Panc1 (cell line): ENCODE measurements around the gene TTC23L. TPM values are rescaled to one million over a fixed set of nuclear protein-coding genes. Genes with fewer than 3 reads are reported as not detected.

Source experiments
- ATAC-seq: fragments of 200-7000 bp; cut with Tn5 transposase; 2 replicates; pipeline ENCODE4 v1.9.1; 2020; ENCODE audit warnings: mild to moderate bottlenecking, moderate library complexity
- BruUV-seq: library from RNA; stranded (reverse); fragments of 400-500 nt; replicated peaks from 2 replicates; lab custom pipeline; 2021; lab: Mats Ljungman, UMichigan
- CTCF ChIA-PET: fragments of 300-600 bp; sonication (Branson Sonifier 250); formaldehyde crosslinking; loops from one replicate; lab custom pipeline; 2022; ENCODE audit warnings: antibody characterized with exemption; lab: Charles Lee
- POLR2A ChIA-PET: fragments of 300-600 bp; sonication (Branson Sonifier 250); formaldehyde crosslinking; loops from one replicate; lab custom pipeline; 2022; ENCODE audit warnings: antibody characterized with exemption; lab: Charles Lee
- DNase-seq: peaks from one replicate; pipeline ENCODE4 v3.0.0-alpha.2; 2010; ENCODE audit warnings: low read depth, low spot score
- H3K27ac ChIP-seq: 2 replicates; pipeline ENCODE4 v1.5.1; 2011; ENCODE audit warnings: mild to moderate bottlenecking, low read length, inconsistent platforms
- H3K27me3 ChIP-seq: fragments of 200-500 bp; sonication (Bioruptor generic); 2 replicates; pipeline ENCODE4 v1.6.0; 2014; ENCODE audit warnings: low read length, inconsistent platforms; ENCODE audit not compliant: control insufficient read depth, insufficient read depth
- H3K36me3 ChIP-seq: fragments of 200-500 bp; sonication (Bioruptor generic); 2 replicates; pipeline ENCODE4 v1.5.1; 2014; ENCODE audit warnings: inconsistent platforms, mild to moderate bottlenecking, low read length, moderate library complexity; ENCODE audit not compliant: control insufficient read depth, insufficient read depth
- H3K4me1 ChIP-seq: 2 replicates; pipeline ENCODE4 v1.5.1; 2011; ENCODE audit warnings: inconsistent platforms, mild to moderate bottlenecking, low read length, moderate library complexity; ENCODE audit not compliant: control insufficient read depth, insufficient read depth
- H3K4me3 ChIP-seq, 2 experiments: 2 replicates each; pipeline ENCODE4 v1.5.1; 2011 to 2012; ENCODE audit warnings: low read depth in 2 of 2, low read length in 2 of 2, mild to moderate bottlenecking in 2 of 2, inconsistent platforms in 1 of 2, moderate library complexity in 1 of 2
- H3K9me3 ChIP-seq: fragments of 200-500 bp; sonication (Bioruptor generic); 2 replicates; pipeline ENCODE4 v1.5.1; 2014; ENCODE audit warnings: low read depth, mild to moderate bottlenecking, inconsistent platforms, low read length, moderate library complexity; ENCODE audit not compliant: control insufficient read depth, insufficient read depth
- CTCF ChIP-seq: fragments of 450-650 bp; IDR thresholded peaks from 2 replicates; pipeline ENCODE4 v1.5.1; 2017; ENCODE audit warnings: mild to moderate bottlenecking
- POLR2AphosphoS5 ChIP-seq: IDR thresholded peaks from 2 replicates; pipeline ENCODE4 v1.6.1; 2012; ENCODE audit warnings: mild to moderate bottlenecking, low read depth, low read length, moderate library complexity
- REST ChIP-seq, 2 experiments: IDR thresholded peaks; 2 replicates each; pipeline ENCODE4 v1.6.1; 2011 to 2012; ENCODE audit warnings: low read depth in 2 of 2, control low read depth in 1 of 2, low read length in 1 of 2, mild to moderate bottlenecking in 1 of 2, moderate library complexity in 1 of 2; ENCODE audit not compliant: insufficient read depth in 1 of 2
- SIN3A ChIP-seq: IDR thresholded peaks from 2 replicates; pipeline ENCODE4 v1.6.1; 2012; ENCODE audit warnings: low read depth, mild to moderate bottlenecking, low read length, moderate library complexity, borderline replicate concordance; ENCODE audit not compliant: insufficient read depth
- TCF7L2 ChIP-seq: IDR thresholded peaks from 2 replicates; pipeline ENCODE4 v1.6.1; 2011; ENCODE audit warnings: mild to moderate bottlenecking, low read depth, low read length, inconsistent platforms
- in situ Hi-C: cut with HindIII; loops from 2 replicates; pipeline ENCODE4 v1.10.0; 2016; ENCODE audit warnings: low sequenced_read_pairs, low pct_unique_long_range_greater_than_20kb
- intact Hi-C: fragments of 100-400 bp; cut with micrococcal nuclease; formaldehyde crosslinking; loops from one replicate; pipeline ENCODE4 v1.10.0; 2022; ENCODE audit not compliant: unreplicated experiment
- total RNA-seq: library from RNA; stranded (reverse); gene quantifications from one replicate; pipeline ENCODE4 v1.2.1, GENCODE V29; 2021; ENCODE audit not compliant: unreplicated experiment

The TTC23L gene
- total RNA-seq, 1 experiment from 2014 or later: not detected

GRCh38 chr5:34854459-34855174, 15.7 kb downstream of the TTC23L start:
- no peaks in the 10 kb centered on the region for H3K9me3 ChIP-seq
- CTCF ChIA-PET: no interaction called here
- ATAC-seq (no peak), DNase-seq (no peak)
- peaks cover 4% of the 10 kb centered on the region; the same call in 1 of the 2 replicates for H3K27me3 ChIP-seq
- no peaks in the 10 kb centered on the region for H3K4me1 ChIP-seq
- intact Hi-C loops: no loop called here
- no peak for TF ChIP-seq SIN3A
- no peak for TF ChIP-seq TCF7L2
- no peak for TF ChIP-seq POLR2AphosphoS5
- TF ChIP-seq REST (IDR thresholded peaks at IDR 0.05; ENCODE audit: insufficient read depth in 1 of 2, low read depth in 2 of 2, low read length in 1 of 2): no peak
- no peak for TF ChIP-seq CTCF
- H3K27ac ChIP-seq: no peak overlapping the region
- no peak overlapping the region for H3K4me3 ChIP-seq
- POLR2A ChIA-PET: no interaction called here
- H3K36me3 ChIP-seq: no peaks in the 10 kb centered on the region
- BruUV-seq: no TSS peak
- in situ Hi-C loops: no loop called here

GRCh38 chr5:34857161-34857560, 18.2 kb downstream of the TTC23L start:
- H3K4me3 ChIP-seq: no peak overlapping the region
- in situ Hi-C loops: no loop called here
- TF ChIP-seq POLR2AphosphoS5 (no peak), REST (IDR thresholded peaks at IDR 0.05; ENCODE audit: insufficient read depth in 1 of 2, low read depth in 2 of 2, low read length in 1 of 2) (no peak), TCF7L2 (no peak), CTCF (no peak), SIN3A (no peak)
- intact Hi-C loops: no loop called here
- POLR2A ChIA-PET: no interaction called here
- CTCF ChIA-PET: no interaction called here
- H3K27ac ChIP-seq: no peak overlapping the region
- H3K9me3 ChIP-seq: no peaks in the 10 kb centered on the region
- BruUV-seq: no TSS peak
- H3K36me3 ChIP-seq: no peaks in the 10 kb centered on the region
- H3K27me3 ChIP-seq: peaks cover 4% of the 10 kb centered on the region; the same call in 1 of the 2 replicates
- DNase-seq: no peak
- no peak for ATAC-seq
- no peaks in the 10 kb centered on the region for H3K4me1 ChIP-seq
